NCI-H510A (cell line): ENCODE results near the gene EGLN3.
"Not testable (repeated sequence)": the region's sequence is repeated elsewhere in the genome, so short reads cannot be mapped to it uniquely, and the experiment has no call there.

Experiments
- DNase-seq: peaks from one replicate; lab custom pipeline; 2025; lab: John Stamatoyannopoulos, UW

EGLN3 gene

GRCh38 chr14:33950320-33951182 lies at the start of gene EGLN3:
Gene EGLN3, minus strand, starts transcription at chr14:33951074. Its CDS starts 322 bp downstream, at chr14:33950752.
- peak; percentile 55 for DNase-seq

GRCh38 chr14:34000396-34000795 lies 49.5 kb upstream of the EGLN3 start:
- no peak for DNase-seq

- no peak for DNase-seq
Measured at GRCh38 chr14:33999771-34000291, 49.0 kb upstream of the EGLN3 start.

- no peak for DNase-seq
Measured at GRCh38 chr14:33997611-33998010, 46.7 kb upstream of the EGLN3 start.

- DNase-seq: peak; percentile 30
Measured at GRCh38 chr14:33996462-33996861, 45.6 kb upstream of the EGLN3 start.

- no peak for DNase-seq
Measured at GRCh38 chr14:33993246-33993645, 42.4 kb upstream of the EGLN3 start.

- DNase-seq: no peak
Measured at GRCh38 chr14:33992274-33993007, 41.6 kb upstream of the EGLN3 start.

- DNase-seq: no peak
Measured at GRCh38 chr14:33990790-33991189, 39.9 kb upstream of the EGLN3 start.

- DNase-seq: no peak
Measured at GRCh38 chr14:33987565-33988080, 36.7 kb upstream of the EGLN3 start.

- DNase-seq: no peak
Measured at GRCh38 chr14:33986804-33987203, 35.9 kb upstream of the EGLN3 start.

- DNase-seq: no peak
Measured at GRCh38 chr14:33985242-33985641, 34.4 kb upstream of the EGLN3 start.

GRCh38 chr14:33979613-33980276 lies 28.9 kb upstream of the EGLN3 start:
- no peak for DNase-seq

GRCh38 chr14:33978892-33979612 lies 28.2 kb upstream of the EGLN3 start:
- DNase-seq: no peak

GRCh38 chr14:33972583-33973081 lies 21.8 kb upstream of the EGLN3 start:
- DNase-seq: no peak

GRCh38 chr14:33969846-33970245 lies 19.0 kb upstream of the EGLN3 start:
- DNase-seq: not testable (repeated sequence)

- DNase-seq: no peak
Measured at GRCh38 chr14:33968722-33969121, 17.8 kb upstream of the EGLN3 start.

- DNase-seq: no peak
Measured at GRCh38 chr14:33967138-33967537, 16.3 kb upstream of the EGLN3 start.

GRCh38 chr14:33966276-33966675 lies 15.4 kb upstream of the EGLN3 start:
- DNase-seq: no peak

- DNase-seq: peak; percentile 29
Measured at GRCh38 chr14:33964599-33965317, 13.9 kb upstream of the EGLN3 start.

GRCh38 chr14:33963892-33964291 lies 13.0 kb upstream of the EGLN3 start:
- no peak for DNase-seq

GRCh38 chr14:33962466-33962865 lies 11.6 kb upstream of the EGLN3 start:
- DNase-seq: not testable (repeated sequence)
